Measurements from ENCODE around the gene NKX6-1. TPM values are rescaled to one million over a fixed set of nuclear protein-coding genes. Genes with fewer than 3 reads are reported as not detected.

Gene NKX6-1
- total RNA-seq, 1 experiment from 2014 or later, result 0.37 TPM

- no peak for DNase-seq
- TF ChIP-seq EZH2 (IDR thresholded peaks at IDR 0.05; ENCODE audit: low read depth) (no peak), CTCF (conservative IDR thresholded peaks at IDR 0.05) (no peak)
- Histone ChIP-seq H3K4me1 (replicated peaks; ENCODE audit: insufficient read depth) (no peaks in the 10 kb centered on the region), H3K9me3 (ENCODE audit: insufficient read depth, low read depth) (no peaks in the 10 kb centered on the region), H3K79me2 (ENCODE audit: low read depth) (no peaks in the 10 kb centered on the region), H3F3A (ENCODE audit: insufficient read depth, low read depth) (no peaks in the 10 kb centered on the region), H3K36me3 (ENCODE audit: low read depth) (no peaks in the 10 kb centered on the region), H2AFZ (no peak overlapping the region), H3K27ac (no peak overlapping the region), H3K4me2 (no peak overlapping the region), H4K20me1 (ENCODE audit: insufficient read depth) (no peaks in the 10 kb centered on the region), H3K9me2 (ENCODE audit: insufficient read depth) (no peaks in the 10 kb centered on the region), H3K4me3 (no peak overlapping the region), H3K27me3 (ENCODE audit: insufficient read depth, low read depth) (no peaks in the 10 kb centered on the region)
- ChIA-PET CTCF (interaction anchor here (0.6 kb wide), 1 partner anchor 337 kb away, joined by 3 read pairs; no protein-coding TSS in a partner anchor), POLR2A (ENCODE audit: unreplicated experiment) (no interaction called here)
- intact Hi-C loops (cut with micrococcal nuclease; ENCODE audit: unreplicated experiment), result no loop called here
- no TSS peak for BruUV-seq (replicated peaks)
Measured at GRCh38 chr4:84494531-84494930, 4.6 kb downstream of the NKX6-1 start.

- Histone ChIP-seq H3K36me3 (ENCODE audit: low read depth) (no peaks in the 10 kb centered on the region), H3K4me2 (no peak overlapping the region), H3K4me1 (replicated peaks; ENCODE audit: insufficient read depth) (no peaks in the 10 kb centered on the region), H3K9me3 (ENCODE audit: insufficient read depth, low read depth) (no peaks in the 10 kb centered on the region), H3K9me2 (ENCODE audit: insufficient read depth) (no peaks in the 10 kb centered on the region), H3K27ac (no peak overlapping the region), H4K20me1 (ENCODE audit: insufficient read depth) (no peaks in the 10 kb centered on the region), H2AFZ (no peak overlapping the region), H3K79me2 (ENCODE audit: low read depth) (no peaks in the 10 kb centered on the region), H3F3A (ENCODE audit: insufficient read depth, low read depth) (no peaks in the 10 kb centered on the region), H3K27me3 (ENCODE audit: insufficient read depth, low read depth) (no peaks in the 10 kb centered on the region), H3K4me3 (no peak overlapping the region)
- intact Hi-C loops (cut with micrococcal nuclease; ENCODE audit: unreplicated experiment), result no loop called here
- TF ChIP-seq CTCF (conservative IDR thresholded peaks at IDR 0.05) (no peak), EZH2 (IDR thresholded peaks at IDR 0.05; ENCODE audit: low read depth) (no peak)
- DNase-seq, result no peak
- no TSS peak for BruUV-seq (replicated peaks)
- ChIA-PET POLR2A (ENCODE audit: unreplicated experiment) (no interaction called here), CTCF (interaction anchor here (0.6 kb wide), 1 partner anchor 336 kb away, joined by 3 read pairs; no protein-coding TSS in a partner anchor)
Measured at GRCh38 chr4:84494076-84494475, 5.0 kb downstream of the NKX6-1 start.

GRCh38 chr4:84493092-84493850 lies 5.8 kb downstream of the NKX6-1 start:
- Histone ChIP-seq H4K20me1 (ENCODE audit: insufficient read depth) (no peaks in the 10 kb centered on the region), H3K4me3 (no peak overlapping the region), H3K27ac (no peak overlapping the region), H3K9me3 (ENCODE audit: insufficient read depth, low read depth) (no peaks in the 10 kb centered on the region), H3K27me3 (ENCODE audit: insufficient read depth, low read depth) (no peaks in the 10 kb centered on the region), H3K9me2 (ENCODE audit: insufficient read depth) (no peaks in the 10 kb centered on the region), H2AFZ (no peak overlapping the region), H3K4me2 (no peak overlapping the region), H3F3A (ENCODE audit: insufficient read depth, low read depth) (no peaks in the 10 kb centered on the region), H3K4me1 (replicated peaks; ENCODE audit: insufficient read depth) (no peaks in the 10 kb centered on the region), H3K36me3 (ENCODE audit: low read depth) (no peaks in the 10 kb centered on the region), H3K79me2 (ENCODE audit: low read depth) (no peaks in the 10 kb centered on the region)
- CTCF ChIA-PET, result no interaction called here
- POLR2A ChIA-PET (ENCODE audit: unreplicated experiment), result no interaction called here
- TF ChIP-seq CTCF (conservative IDR thresholded peaks at IDR 0.05), result no peak
- no peak for TF ChIP-seq EZH2 (IDR thresholded peaks at IDR 0.05; ENCODE audit: low read depth)
- DNase-seq, result no peak
- intact Hi-C loops (cut with micrococcal nuclease; ENCODE audit: unreplicated experiment), result no loop called here
- no TSS peak for BruUV-seq (replicated peaks)
